GM13976 (cell line): Measurements from ENCODE around the gene RNF220.

Source experiments
- DNase-seq: peaks from one replicate; pipeline ENCODE4 v3.0.0; 2012; ENCODE audit warnings: low spot score
- in situ Hi-C: fragments of 300-500 bp; cut with MboI; formaldehyde crosslinking; loops from one replicate; pipeline ENCODE4 v1.12.0; 2022; ENCODE audit warnings: low sequenced_read_pairs, mixed read lengths, inconsistent platforms; ENCODE audit not compliant: unreplicated experiment
- TF ChIP-seq, protein P1 (sequence below): IDR thresholded peaks from 2 replicates; pipeline ENCODE4 v1.5.1; 2012; ENCODE audit warnings: borderline replicate concordance, mild to moderate bottlenecking; ENCODE audit not compliant: insufficient read depth; ENCODE audit errors: extremely low read depth, missing control alignments, control extremely low read depth

The RNF220 gene

DNA sequence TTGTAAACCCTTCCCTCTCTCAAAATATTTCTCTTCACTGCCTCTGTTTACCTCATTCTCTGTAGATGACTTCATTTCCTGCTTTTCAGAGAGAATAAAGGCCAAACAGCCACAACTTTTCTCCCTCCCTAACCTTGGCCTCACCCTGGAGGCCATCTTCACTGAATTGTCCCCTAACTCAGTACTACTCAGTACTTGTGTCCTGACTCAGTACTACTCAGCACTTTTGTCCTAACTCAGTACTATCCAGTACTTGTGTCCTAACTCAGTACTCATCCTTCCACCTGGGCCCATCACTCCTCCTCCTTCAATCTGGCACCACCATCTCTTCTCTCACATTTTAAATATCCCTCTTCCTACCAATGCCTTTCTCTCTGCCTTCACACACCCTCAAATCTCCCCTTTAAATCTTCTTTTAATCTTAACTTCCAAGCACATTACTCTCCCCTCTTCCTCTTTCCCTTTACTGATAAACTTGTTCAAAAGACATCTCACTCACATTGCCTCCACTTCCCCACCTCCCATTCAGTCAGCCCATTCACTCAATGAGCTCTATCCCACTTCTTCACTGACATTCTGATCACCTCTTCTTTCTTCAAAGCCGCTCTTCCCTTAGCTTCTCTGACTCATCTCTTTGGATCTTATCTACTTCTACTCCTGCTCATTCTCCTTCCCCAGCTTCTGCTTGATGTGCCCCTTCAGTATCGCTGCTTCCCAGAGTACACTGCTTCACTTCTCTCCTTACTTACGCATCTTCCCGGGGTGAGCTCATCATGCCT lies 121.4 kb downstream of the RNF220 start:
- DNase-seq, result no peak
- in situ Hi-C loops, result no loop called here

DNA sequence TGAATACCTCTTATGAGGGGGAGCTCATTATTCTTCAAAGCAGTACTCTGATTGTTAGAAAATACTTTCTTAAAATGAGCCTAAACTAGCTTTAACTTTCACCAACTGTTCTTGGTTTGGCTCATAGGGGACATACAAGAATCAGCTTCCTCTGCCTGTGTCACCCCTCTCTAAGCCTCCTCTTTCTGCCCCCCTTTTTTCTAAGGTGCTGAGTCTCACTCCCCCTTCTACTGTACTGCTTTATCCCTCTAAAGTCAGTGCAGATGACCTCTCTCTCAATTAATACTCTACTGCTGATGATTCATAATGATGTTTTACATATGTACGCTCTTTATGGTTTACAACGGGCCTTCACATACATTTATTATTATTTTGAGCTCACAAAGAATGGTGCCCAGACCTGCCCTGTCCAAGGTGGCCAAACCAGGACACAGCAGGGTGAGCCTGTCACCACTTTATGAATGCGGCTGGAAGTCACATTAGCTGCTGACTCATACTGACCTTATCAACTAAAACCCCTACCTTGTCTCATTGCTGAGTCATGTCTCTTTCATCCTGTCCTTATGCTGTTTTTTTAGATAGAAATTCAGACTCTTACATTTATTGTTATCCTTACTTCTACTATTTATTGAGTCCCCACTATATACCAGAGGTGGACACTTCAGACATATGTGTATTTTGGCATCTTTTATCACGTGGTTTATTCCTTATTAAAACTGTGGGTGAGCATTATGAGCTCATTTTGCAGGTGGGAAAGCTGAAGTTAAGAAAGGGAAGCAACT lies 126.9 kb downstream of the RNF220 start:
- TF ChIP-seq, protein P1, sequence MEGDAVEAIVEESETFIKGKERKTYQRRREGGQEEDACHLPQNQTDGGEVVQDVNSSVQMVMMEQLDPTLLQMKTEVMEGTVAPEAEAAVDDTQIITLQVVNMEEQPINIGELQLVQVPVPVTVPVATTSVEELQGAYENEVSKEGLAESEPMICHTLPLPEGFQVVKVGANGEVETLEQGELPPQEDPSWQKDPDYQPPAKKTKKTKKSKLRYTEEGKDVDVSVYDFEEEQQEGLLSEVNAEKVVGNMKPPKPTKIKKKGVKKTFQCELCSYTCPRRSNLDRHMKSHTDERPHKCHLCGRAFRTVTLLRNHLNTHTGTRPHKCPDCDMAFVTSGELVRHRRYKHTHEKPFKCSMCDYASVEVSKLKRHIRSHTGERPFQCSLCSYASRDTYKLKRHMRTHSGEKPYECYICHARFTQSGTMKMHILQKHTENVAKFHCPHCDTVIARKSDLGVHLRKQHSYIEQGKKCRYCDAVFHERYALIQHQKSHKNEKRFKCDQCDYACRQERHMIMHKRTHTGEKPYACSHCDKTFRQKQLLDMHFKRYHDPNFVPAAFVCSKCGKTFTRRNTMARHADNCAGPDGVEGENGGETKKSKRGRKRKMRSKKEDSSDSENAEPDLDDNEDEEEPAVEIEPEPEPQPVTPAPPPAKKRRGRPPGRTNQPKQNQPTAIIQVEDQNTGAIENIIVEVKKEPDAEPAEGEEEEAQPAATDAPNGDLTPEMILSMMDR, result no peak
- no peak for DNase-seq
- in situ Hi-C loops, result no loop called here

More for the DNA sequence above, 121.4 kb downstream of the RNF220 start:
- TF ChIP-seq, protein P1, result no peak

DNA sequence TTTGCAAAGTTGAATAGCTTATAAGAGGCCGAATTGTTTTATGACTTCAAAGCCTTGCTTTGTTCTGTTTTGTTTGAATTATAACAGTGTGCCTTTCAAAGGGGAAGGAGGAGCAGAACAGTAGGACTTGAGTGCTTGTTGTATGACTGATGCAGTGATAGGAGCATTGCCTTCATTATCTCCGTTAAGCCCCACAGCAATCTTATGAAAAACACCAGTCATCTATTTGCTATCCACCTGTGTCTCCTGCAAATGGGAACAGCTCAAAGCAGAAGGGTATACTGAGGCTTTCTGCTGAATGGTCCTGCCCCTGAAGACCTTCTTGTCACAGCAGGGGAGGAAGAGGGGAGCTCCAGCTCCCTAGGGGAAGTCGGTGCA lies 127.5 kb downstream of the RNF220 start:
- TF ChIP-seq, protein P1, result no peak
- no peak for DNase-seq
- in situ Hi-C loops, result no loop called here

DNA sequence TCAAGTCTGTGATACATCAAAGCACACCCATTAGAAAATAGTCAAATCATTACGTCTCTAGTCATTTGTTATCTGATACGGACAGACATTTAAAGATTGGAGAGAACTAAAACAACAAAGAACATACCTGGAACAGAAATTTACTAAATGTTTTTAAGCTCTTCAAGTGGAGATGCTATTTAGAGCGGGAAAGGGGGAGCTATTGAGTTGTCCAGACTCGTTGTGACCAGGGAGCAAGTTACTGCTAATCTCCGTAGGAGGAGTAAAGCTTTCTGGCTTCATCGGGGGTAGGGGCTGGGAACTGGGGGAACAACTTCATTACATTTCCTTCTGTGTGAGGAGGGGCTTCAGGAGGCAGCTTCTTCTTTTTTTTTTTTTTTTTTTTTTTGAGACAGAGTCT lies 129.7 kb downstream of the RNF220 start:
- no peak for DNase-seq
- in situ Hi-C loops, result no loop called here

DNA sequence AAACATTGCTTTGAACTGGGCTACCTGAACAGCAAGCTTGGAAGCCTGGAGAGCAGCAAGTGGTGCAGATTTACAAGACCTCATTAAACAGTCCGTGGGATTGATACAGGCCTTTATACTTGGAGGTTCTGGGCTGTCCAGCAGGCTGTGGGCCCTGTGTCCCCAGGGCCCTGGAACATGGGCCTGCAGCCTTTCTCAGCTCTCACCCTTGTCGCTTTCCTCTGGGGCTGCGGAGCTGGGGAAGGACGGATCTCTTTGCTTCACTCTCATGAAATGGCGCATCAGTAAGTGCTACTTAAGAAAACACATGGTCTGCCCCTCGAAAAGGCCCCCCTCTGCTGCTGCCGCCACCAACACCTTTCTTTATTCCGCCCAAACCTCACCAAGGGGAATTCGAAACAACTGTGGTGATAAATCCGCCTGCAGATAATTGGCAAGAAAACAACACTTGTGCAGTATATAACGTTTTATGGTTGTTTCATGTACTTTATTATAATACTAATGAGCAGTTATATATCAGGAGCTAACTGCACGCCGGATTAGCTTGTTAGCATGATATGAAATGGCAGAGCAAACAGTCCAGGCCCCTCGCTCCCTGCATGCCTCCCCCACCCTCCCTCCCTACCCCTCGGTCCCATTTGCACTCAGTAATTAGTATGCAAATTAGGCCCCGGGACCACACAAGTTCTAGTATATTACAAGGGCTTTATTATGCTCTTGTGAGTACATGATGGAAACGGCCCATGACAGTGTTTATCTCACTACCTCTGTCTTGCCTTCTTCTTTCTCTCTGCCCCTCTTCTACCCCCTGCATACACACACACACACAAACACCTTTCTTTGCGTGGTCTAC lies 131.5 kb downstream of the RNF220 start:
- TF ChIP-seq, protein P1, result no peak

More for the DNA sequence above, 129.7 kb downstream of the RNF220 start:
- TF ChIP-seq, protein P1, result no peak

DNA sequence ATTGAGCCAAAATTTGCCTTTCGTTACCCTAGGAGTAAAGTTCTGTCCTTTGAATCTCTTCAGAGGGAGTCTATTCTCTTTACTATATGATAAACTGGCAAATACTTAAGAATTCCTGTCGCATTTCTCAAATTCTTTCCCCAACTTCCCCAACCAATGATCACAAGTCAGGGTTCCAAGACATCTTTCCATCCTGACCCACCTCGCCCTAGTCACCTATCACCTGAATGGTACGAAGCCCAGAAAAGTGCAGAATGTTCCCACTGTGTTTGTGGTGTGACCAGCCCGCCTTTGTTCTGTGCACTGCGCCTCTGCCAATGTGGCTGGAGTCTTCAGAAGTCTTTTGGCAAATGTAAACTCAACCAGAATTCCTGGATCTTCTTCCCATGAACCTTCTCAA lies 132.5 kb downstream of the RNF220 start:
- TF ChIP-seq, protein P1, result no peak
- in situ Hi-C loops, result no loop called here
- no peak for DNase-seq

More for the DNA sequence above, 131.5 kb downstream of the RNF220 start:
- no peak for DNase-seq
- in situ Hi-C loops, result no loop called here
